GM18909 (cell line): ENCODE data around the gene LIG1.
"Not testable (repeated sequence)": the region's sequence is repeated elsewhere in the genome, so short reads cannot be mapped to it uniquely, and the experiment has no call there.

Experiments used
- ATAC-seq: cut with Tn5 transposase; IDR thresholded peaks from one replicate; pipeline ENCODE4 v1.9.1; 2021; ENCODE audit warnings: mild to moderate bottlenecking; ENCODE audit not compliant: unreplicated experiment, poor library complexity

LIG1 gene

GRCh38 chr19:48090281-48090802, 79.8 kb downstream of the LIG1 start:
- no peak for ATAC-seq

GRCh38 chr19:48088991-48089390, 81.2 kb downstream of the LIG1 start:
- ATAC-seq = not testable (repeated sequence)

GRCh38 chr19:48085904-48086864, 84.0 kb downstream of the LIG1 start:
- ATAC-seq = no peak

- ATAC-seq = no peak
These were observed 85.1 kb downstream of the LIG1 start for GRCh38 chr19:48085076-48085475.

- no peak for ATAC-seq
These were observed 89.0 kb downstream of the LIG1 start for GRCh38 chr19:48081106-48081505.

GRCh38 chr19:48070177-48070769, 99.9 kb downstream of the LIG1 start:
- ATAC-seq = not testable (repeated sequence)

- ATAC-seq = no peak
These were observed 100.7 kb downstream of the LIG1 start for GRCh38 chr19:48069435-48069834.
